ENCODE results near the gene FSCN2. TPM values are rescaled to one million over a fixed set of nuclear protein-coding genes. Genes with fewer than 3 reads are reported as not detected.

Gene FSCN2
- total and polyA plus RNA-seq, 2 donors (not counting 3 experiments of a cell fraction or from before 2014, with no cell fraction given), result 0.32 to 0.71 TPM

DNA sequence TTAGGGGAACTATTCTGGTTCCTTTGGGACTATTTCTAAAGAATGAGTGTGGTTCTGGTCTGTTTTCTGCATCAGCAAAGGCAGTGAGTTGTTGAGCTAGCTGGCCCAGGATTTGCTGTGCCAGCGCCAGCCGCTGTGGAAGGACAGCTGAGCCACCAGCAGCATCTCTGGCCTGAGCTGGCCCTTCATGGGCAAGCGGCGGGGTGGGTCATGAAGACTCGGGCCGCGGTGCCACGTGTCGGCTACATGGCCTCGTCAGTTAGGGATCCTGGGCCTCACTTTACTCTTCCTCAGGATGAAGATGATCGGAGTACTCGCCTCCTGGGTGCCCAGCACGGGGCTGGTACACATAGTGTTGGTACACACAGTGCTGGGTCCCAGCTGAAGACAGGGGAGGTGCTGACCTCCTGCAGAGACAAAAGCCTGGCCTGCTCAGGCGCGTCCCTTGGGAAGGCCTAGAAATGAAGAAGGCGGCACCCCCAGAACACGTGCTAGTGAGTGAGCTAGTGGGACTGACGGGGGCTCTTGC, 41.9 kb downstream of the FSCN2 start:
- dilution Hi-C loops (cut with MboI; ENCODE audit: extremely low pct_ligation_motif_present, low sequenced_read_pairs) (no loop called here), intact Hi-C loops (cut with micrococcal nuclease) (loop anchor here (5.0 kb wide), 1 partner anchor 32 kb away; no protein-coding TSS in a partner anchor)
- POLR2A ChIA-PET, result no interaction called here
- no peak for TF ChIP-seq MYC (IDR thresholded peaks at IDR 0.05; ENCODE audit: low read depth, low read length)
- no peak for TF ChIP-seq GATA2 (IDR thresholded peaks at IDR 0.05; ENCODE audit: insufficient read depth, insufficient read length, low read depth, low read length)
- TF ChIP-seq POLR2A (IDR thresholded peaks at IDR 0.05; ENCODE audit: low read depth, low read length), result no peak
- TF ChIP-seq, protein P1, sequence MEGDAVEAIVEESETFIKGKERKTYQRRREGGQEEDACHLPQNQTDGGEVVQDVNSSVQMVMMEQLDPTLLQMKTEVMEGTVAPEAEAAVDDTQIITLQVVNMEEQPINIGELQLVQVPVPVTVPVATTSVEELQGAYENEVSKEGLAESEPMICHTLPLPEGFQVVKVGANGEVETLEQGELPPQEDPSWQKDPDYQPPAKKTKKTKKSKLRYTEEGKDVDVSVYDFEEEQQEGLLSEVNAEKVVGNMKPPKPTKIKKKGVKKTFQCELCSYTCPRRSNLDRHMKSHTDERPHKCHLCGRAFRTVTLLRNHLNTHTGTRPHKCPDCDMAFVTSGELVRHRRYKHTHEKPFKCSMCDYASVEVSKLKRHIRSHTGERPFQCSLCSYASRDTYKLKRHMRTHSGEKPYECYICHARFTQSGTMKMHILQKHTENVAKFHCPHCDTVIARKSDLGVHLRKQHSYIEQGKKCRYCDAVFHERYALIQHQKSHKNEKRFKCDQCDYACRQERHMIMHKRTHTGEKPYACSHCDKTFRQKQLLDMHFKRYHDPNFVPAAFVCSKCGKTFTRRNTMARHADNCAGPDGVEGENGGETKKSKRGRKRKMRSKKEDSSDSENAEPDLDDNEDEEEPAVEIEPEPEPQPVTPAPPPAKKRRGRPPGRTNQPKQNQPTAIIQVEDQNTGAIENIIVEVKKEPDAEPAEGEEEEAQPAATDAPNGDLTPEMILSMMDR (IDR thresholded peaks at IDR 0.05; ENCODE audit: extremely low read depth in 1 of 2, insufficient read depth in 1 of 2, low read depth in 1 of 2, low read length in 2 of 2), result no peak
- TF ChIP-seq, protein P2, sequence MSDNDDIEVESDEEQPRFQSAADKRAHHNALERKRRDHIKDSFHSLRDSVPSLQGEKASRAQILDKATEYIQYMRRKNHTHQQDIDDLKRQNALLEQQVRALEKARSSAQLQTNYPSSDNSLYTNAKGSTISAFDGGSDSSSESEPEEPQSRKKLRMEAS (IDR thresholded peaks at IDR 0.05; ENCODE audit: insufficient read depth, insufficient read length), result no peak
- TF ChIP-seq POLR2AphosphoS5 (IDR thresholded peaks at IDR 0.05; ENCODE audit: insufficient read depth, low read depth, low read length), result no peak
- no peak for TF ChIP-seq EZH2 (IDR thresholded peaks at IDR 0.05; ENCODE audit: borderline replicate concordance, low read depth, low read length, severe bottlenecking)
- TF ChIP-seq FOS (IDR thresholded peaks at IDR 0.05; ENCODE audit: borderline replicate concordance, insufficient read depth, low read length), result no peak
- no peak for TF ChIP-seq JUN (IDR thresholded peaks at IDR 0.05; ENCODE audit: borderline replicate concordance, insufficient read depth, insufficient read length, low read depth)
- DNase-seq (ENCODE audit: low read depth, low spot score) (no peak), FAIRE-seq (no peak)
- Histone ChIP-seq H2AFZ (ENCODE audit: low read depth, low read length) (no peak overlapping the region), H3K9me3 (replicated peaks; ENCODE audit: control insufficient read depth, insufficient read depth, low read length) (no peaks in the 10 kb centered on the region), H3K27ac (ENCODE audit: insufficient read depth, low read depth, low read length) (no peak overlapping the region), H3K79me2 (ENCODE audit: control insufficient read depth, insufficient read depth, low read length) (peaks cover 28% of the 10 kb centered on the region), H3K9me1 (replicated peaks; ENCODE audit: control insufficient read depth, extremely low read depth, insufficient read depth, low read length) (no peaks in the 10 kb centered on the region), H3K27me3 (ENCODE audit: control insufficient read depth in 2 of 2, insufficient read depth in 2 of 2, low read length in 2 of 2) (no peaks in the 10 kb centered on the region), H3K36me3 (ENCODE audit: control insufficient read depth in 2 of 2, extremely low read depth in 1 of 2, insufficient read depth in 2 of 2, low read length in 2 of 2) (peaks cover 33 to 34% of the 10 kb centered on the region in 2 experiments), H3K9ac (replicated peaks; ENCODE audit: extremely low read depth, insufficient read depth, low read length) (no peak overlapping the region), H3K4me2 (ENCODE audit: insufficient read depth, low read length) (no peak overlapping the region), H3K4me3 (replicated peaks in 1 of 3; ENCODE audit: insufficient read depth in 1 of 3, low read depth in 1 of 3, low read length in 3 of 3) (no peak overlapping the region), H3K4me1 (ENCODE audit: control insufficient read depth, extremely low read depth, insufficient read depth, low read length) (peaks cover 45% of the 10 kb centered on the region), H4K20me1 (replicated peaks; ENCODE audit: control insufficient read depth, extremely low read depth, insufficient read depth, low read length) (no peaks in the 10 kb centered on the region)
- BruUV-seq (replicated peaks), result no TSS peak
- CTCF ChIA-PET, result interaction anchor here (1.0 to 2.4 kb wide), 2 partner anchors 10 to 11 kb away, joined by 3 to 6 read pairs; no protein-coding TSS in a partner anchor

Measured in endothelial cell of umbilical vein (primary cell).